Fibroblast of pulmonary artery (primary cell): ENCODE measurements around the gene SLC25A29.

ENCODE experiments used
- DNase-seq: peaks from one replicate; pipeline ENCODE4 v3.0.0-alpha.2; 2010; ENCODE audit warnings: low read depth
- H3K4me3 ChIP-seq: replicated peaks from 2 replicates; pipeline ENCODE4 v1.5.1; 2011; ENCODE audit warnings: low read depth, mild to moderate bottlenecking, control low read depth, low read length, moderate library complexity
- CTCF ChIP-seq: IDR thresholded peaks from 2 replicates; pipeline ENCODE4 v1.5.1; 2011; ENCODE audit warnings: mild to moderate bottlenecking, control low read depth, low read length, inconsistent platforms; ENCODE audit errors: missing control alignments

SLC25A29 gene

GRCh38 chr14:100330007-100330344, 23.7 kb upstream of the SLC25A29 start:
- H3K4me3 ChIP-seq, result no peak overlapping the region
- no peak for DNase-seq
- TF ChIP-seq CTCF, result no peak

DNA sequence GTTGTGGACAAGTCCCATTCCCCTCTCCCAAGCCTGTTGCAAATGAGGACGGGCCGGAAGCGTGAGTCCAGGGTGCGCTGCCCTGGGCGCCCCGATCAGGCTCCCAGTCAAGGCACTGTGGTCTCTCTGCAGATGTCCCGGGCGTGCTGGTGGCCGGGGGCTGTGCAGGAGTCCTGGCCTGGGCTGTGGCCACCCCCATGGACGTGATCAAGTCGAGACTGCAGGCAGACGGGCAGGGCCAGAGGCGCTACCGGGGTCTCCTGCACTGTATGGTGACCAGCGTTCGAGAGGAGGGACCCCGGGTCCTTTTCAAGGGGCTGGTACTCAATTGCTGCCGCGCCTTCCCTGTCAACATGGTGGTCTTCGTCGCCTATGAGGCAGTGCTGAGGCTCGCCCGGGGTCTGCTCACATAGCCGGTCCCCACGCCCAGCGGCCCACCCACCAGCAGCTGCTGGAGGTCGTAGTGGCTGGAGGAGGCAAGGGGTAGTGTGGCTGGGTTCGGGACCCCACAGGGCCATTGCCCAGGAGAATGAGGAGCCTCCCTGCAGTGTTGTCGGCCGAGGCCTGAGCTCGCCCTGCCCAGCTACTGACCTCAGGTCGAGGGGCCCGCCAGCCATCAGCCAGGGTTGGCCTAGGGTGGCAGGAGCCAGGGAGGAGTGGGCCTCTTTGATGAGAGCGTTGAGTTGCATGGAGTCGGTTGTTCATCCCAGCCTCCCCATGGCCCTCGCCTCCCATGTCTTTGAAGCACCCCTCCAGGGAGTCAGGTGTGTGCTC, 23.2 kb upstream of the SLC25A29 start:
- DNase-seq, result no peak
- no peak overlapping the region for H3K4me3 ChIP-seq
- no peak for TF ChIP-seq CTCF

GRCh38 chr14:100328495-100329163, 22.4 kb upstream of the SLC25A29 start:
- no peak for DNase-seq
- no peak overlapping the region for H3K4me3 ChIP-seq
- TF ChIP-seq CTCF, result no peak

- DNase-seq, result no peak
- H3K4me3 ChIP-seq, result no peak overlapping the region
- no peak for TF ChIP-seq CTCF
Observed at GRCh38 chr14:100327128-100327527, 20.9 kb upstream of the SLC25A29 start.

DNA sequence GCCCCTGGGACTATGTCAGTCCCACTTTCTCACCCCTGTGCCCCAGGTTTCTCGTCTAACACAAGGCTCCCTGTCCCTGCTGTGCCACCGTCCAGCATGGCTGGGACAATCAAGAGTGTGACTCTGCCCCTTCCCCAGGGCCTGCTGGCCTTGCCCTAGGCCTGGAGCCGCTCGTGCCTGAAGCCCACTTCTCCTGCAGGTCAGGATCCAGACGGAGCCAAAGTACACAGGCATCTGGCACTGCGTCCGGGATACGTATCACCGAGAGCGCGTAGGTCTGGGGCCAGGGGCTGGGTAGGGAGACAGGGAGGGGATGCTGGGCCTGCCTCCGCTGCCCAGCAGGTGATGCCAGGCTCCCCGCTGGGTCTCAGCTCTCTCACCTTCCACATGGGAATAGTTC, 19.7 kb upstream of the SLC25A29 start:
- no peak for DNase-seq
- H3K4me3 ChIP-seq, result no peak overlapping the region
- no peak for TF ChIP-seq CTCF

DNA sequence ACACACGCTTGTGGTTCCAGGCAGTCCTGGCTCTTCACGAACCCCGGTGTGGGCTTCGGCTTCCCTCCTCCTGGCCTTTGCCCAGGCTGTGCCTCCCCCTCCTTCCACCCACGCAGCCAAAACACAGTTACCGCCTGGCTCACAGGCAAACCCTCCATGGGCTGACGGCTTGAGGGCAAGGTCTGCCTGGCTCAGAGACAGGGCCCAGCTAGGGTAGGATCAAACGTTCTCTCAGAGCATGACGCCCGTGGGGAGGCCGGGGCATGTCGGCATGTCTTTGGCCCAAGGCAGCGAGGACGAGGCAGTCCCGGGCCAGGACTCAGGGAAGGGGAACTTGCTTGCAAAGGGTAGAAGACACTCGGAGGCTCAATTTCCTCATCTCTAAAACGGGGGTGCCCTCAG, 19.0 kb upstream of the SLC25A29 start:
- H3K4me3 ChIP-seq, result no peak overlapping the region
- DNase-seq, result no peak
- no peak for TF ChIP-seq CTCF

GRCh38 chr14:100323942-100324307, 17.7 kb upstream of the SLC25A29 start:
- TF ChIP-seq CTCF, result no peak
- no peak for DNase-seq

More at GRCh38 chr14:100323942-100324307, 17.7 kb upstream of the SLC25A29 start:
- H3K4me3 ChIP-seq, result no peak overlapping the region
